ENCODE measurements around the gene PGAP1. TPM values are rescaled to one million over a fixed set of nuclear protein-coding genes. Genes with fewer than 3 reads are reported as not detected.

PGAP1 gene
- total and polyA plus RNA-seq, 10 of the 15 experiments (the other 5 are each of a cell fraction or from before 2014, with no cell fraction given) = 0.75 to 4.7 (median 3.0) TPM

DNA sequence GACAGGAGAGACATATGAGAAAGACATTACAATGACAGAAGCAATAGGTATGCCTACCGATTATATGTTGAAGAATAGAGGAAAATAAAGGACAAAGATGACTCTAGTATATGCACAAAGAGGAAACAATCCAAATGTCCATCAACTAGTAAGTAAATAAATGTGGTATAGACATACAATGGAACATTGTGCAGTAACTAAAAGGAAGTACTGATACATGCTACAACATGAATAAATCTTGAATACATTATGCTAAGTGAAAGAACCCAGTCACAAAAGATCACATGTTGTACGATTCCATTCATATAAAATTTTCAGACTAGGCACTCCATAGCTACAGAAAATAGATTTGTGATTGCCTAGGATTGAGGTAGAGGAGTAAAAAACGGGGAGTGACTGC lies 28.5 kb upstream of the PGAP1 start:
- in situ Hi-C loops (cut with MboI) = no loop called here
- FAIRE-seq (no peak), ATAC-seq (no peak), DNase-seq (ENCODE audit: low read depth, low spot score) (no peak)
- no peaks in the 10 kb centered on the region for H3K36me3 ChIP-seq (ENCODE audit: control insufficient read depth in 2 of 2, insufficient read depth in 2 of 2, low read length in 1 of 2)
- 41% methylated on average over 3 of the region's 3 CpGs for WGBS (ENCODE audit: insufficient coverage, insufficient replicate concordance, low lambda C conversion rate, missing lambda C conversion rate)
- H3K4me2 ChIP-seq (ENCODE audit: control insufficient read depth, insufficient read depth) = no peak overlapping the region
- RAD21 ChIA-PET (ENCODE audit: unreplicated experiment) = no interaction called here
- no peaks in the 10 kb centered on the region for H3K27me3 ChIP-seq (replicated peaks in 1 of 2; ENCODE audit: control insufficient read depth in 2 of 2, insufficient read depth in 2 of 2, low read length in 1 of 2)
- CTCF ChIA-PET = interaction anchor here (0.6 to 1.1 kb wide), 3 partner anchors 60 to 592 kb away, joined by 3 read pairs; no protein-coding TSS in a partner anchor
- H2AFZ ChIP-seq (ENCODE audit: control insufficient read depth, low read depth, low read length) = no peak overlapping the region
- TF ChIP-seq TCF7 (IDR thresholded peaks at IDR 0.05; ENCODE audit: borderline replicate concordance) = no peak
- TF ChIP-seq, protein P1, sequence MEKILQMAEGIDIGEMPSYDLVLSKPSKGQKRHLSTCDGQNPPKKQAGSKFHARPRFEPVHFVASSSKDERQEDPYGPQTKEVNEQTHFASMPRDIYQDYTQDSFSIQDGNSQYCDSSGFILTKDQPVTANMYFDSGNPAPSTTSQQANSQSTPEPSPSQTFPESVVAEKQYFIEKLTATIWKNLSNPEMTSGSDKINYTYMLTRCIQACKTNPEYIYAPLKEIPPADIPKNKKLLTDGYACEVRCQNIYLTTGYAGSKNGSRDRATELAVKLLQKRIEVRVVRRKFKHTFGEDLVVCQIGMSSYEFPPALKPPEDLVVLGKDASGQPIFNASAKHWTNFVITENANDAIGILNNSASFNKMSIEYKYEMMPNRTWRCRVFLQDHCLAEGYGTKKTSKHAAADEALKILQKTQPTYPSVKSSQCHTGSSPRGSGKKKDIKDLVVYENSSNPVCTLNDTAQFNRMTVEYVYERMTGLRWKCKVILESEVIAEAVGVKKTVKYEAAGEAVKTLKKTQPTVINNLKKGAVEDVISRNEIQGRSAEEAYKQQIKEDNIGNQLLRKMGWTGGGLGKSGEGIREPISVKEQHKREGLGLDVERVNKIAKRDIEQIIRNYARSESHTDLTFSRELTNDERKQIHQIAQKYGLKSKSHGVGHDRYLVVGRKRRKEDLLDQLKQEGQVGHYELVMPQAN (conservative IDR thresholded peaks at IDR 0.05) = no peak
- no peak for TF ChIP-seq YY1 (IDR thresholded peaks at IDR 0.05; ENCODE audit: low read depth, low read length)
- TF ChIP-seq EGR1 (IDR thresholded peaks at IDR 0.05; ENCODE audit: borderline replicate concordance in 1 of 2, low read depth in 2 of 2, low read length in 2 of 2) = no peak
- no peak for TF ChIP-seq HDGF (IDR thresholded peaks at IDR 0.05)
- TF ChIP-seq, protein P2, sequence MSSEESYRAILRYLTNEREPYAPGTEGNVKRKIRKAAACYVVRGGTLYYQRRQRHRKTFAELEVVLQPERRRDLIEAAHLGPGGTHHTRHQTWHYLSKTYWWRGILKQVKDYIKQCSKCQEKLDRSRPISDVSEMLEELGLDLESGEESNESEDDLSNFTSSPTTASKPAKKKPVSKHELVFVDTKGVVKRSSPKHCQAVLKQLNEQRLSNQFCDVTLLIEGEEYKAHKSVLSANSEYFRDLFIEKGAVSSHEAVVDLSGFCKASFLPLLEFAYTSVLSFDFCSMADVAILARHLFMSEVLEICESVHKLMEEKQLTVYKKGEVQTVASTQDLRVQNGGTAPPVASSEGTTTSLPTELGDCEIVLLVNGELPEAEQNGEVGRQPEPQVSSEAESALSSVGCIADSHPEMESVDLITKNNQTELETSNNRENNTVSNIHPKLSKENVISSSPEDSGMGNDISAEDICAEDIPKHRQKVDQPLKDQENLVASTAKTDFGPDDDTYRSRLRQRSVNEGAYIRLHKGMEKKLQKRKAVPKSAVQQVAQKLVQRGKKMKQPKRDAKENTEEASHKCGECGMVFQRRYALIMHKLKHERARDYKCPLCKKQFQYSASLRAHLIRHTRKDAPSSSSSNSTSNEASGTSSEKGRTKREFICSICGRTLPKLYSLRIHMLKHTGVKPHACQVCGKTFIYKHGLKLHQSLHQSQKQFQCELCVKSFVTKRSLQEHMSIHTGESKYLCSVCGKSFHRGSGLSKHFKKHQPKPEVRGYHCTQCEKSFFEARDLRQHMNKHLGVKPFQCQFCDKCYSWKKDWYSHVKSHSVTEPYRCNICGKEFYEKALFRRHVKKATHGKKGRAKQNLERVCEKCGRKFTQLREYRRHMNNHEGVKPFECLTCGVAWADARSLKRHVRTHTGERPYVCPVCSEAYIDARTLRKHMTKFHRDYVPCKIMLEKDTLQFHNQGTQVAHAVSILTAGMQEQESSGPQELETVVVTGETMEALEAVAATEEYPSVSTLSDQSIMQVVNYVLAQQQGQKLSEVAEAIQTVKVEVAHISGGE (CRISPR knock-in tag; IDR thresholded peaks at IDR 0.05) = no peak
- no peak for TF ChIP-seq MYB (IDR thresholded peaks at IDR 0.05; ENCODE audit: borderline replicate concordance, low read depth, low read length)
- TF ChIP-seq POU2F2 (IDR thresholded peaks at IDR 0.05; ENCODE audit: borderline replicate concordance, low read depth, low read length) = no peak
- no peak for TF ChIP-seq POLR2A (IDR thresholded peaks at IDR 0.05; ENCODE audit: low read depth, low read length)
- no peak for TF ChIP-seq ZZZ3 (IDR thresholded peaks at IDR 0.05; ENCODE audit: control insufficient read depth, insufficient read length, low read depth)
- BruUV-seq (replicated peaks) = no TSS peak
- no peak overlapping the region for H3K4me3 ChIP-seq
- H3K79me2 ChIP-seq (ENCODE audit: control insufficient read depth, insufficient read depth, low read length) = no peaks in the 10 kb centered on the region
- H4K20me1 ChIP-seq (ENCODE audit: control insufficient read depth, insufficient read depth) = no peaks in the 10 kb centered on the region
- no peaks in the 10 kb centered on the region; the same call in 2 of the 3 replicates for H3K9me3 ChIP-seq (replicated peaks; ENCODE audit: control insufficient read depth, insufficient read depth, low read length)
- H3K9ac ChIP-seq (ENCODE audit: control insufficient read depth, insufficient read depth, low read length) = no peak overlapping the region
- intact Hi-C loops (cut with micrococcal nuclease; ENCODE audit: unreplicated experiment) = no loop called here
- SMC1A ChIA-PET (ENCODE audit: uncharacterized antibody, unreplicated experiment) = interaction anchor here (0.5 to 1.4 kb wide), 3 partner anchors 25 to 34 kb away, joined by 3 read pairs; no protein-coding TSS in a partner anchor
- no peak overlapping the region for H3K27ac ChIP-seq (ENCODE audit: control insufficient read depth, insufficient read depth)
- H3K4me1 ChIP-seq (ENCODE audit: control insufficient read depth, insufficient read depth, low read length) = no peaks in the 10 kb centered on the region
- POLR2A ChIA-PET = no interaction called here

All from GM12878 (cell line).